Panc1 (cell line): ENCODE measurements around the gene CDK11A. TPM values are rescaled to one million over a fixed set of nuclear protein-coding genes. Genes with fewer than 3 reads are reported as not detected.
"Not testable (repeated sequence)": the region's sequence is repeated elsewhere in the genome, so short reads cannot be mapped to it uniquely, and the experiment has no call there.

Experiments used
- ATAC-seq: fragments of 200-7000 bp; cut with Tn5 transposase; 2 replicates; pipeline ENCODE4 v1.9.1; 2020; ENCODE audit warnings: mild to moderate bottlenecking, moderate library complexity
- BruUV-seq: library from RNA; stranded (reverse); fragments of 400-500 nt; replicated peaks from 2 replicates; lab custom pipeline; 2021; lab: Mats Ljungman, UMichigan
- CTCF ChIA-PET: fragments of 300-600 bp; sonication (Branson Sonifier 250); formaldehyde crosslinking; loops from one replicate; lab custom pipeline; 2022; ENCODE audit warnings: antibody characterized with exemption; lab: Charles Lee
- POLR2A ChIA-PET: fragments of 300-600 bp; sonication (Branson Sonifier 250); formaldehyde crosslinking; loops from one replicate; lab custom pipeline; 2022; ENCODE audit warnings: antibody characterized with exemption; lab: Charles Lee
- DNase-seq: peaks from one replicate; pipeline ENCODE4 v3.0.0-alpha.2; 2010; ENCODE audit warnings: low read depth, low spot score
- H3K27ac ChIP-seq: 2 replicates; pipeline ENCODE4 v1.5.1; 2011; ENCODE audit warnings: mild to moderate bottlenecking, low read length, inconsistent platforms
- H3K27me3 ChIP-seq: fragments of 200-500 bp; sonication (Bioruptor generic); 2 replicates; pipeline ENCODE4 v1.6.0; 2014; ENCODE audit warnings: low read length, inconsistent platforms; ENCODE audit not compliant: control insufficient read depth, insufficient read depth
- H3K36me3 ChIP-seq: fragments of 200-500 bp; sonication (Bioruptor generic); 2 replicates; pipeline ENCODE4 v1.5.1; 2014; ENCODE audit warnings: inconsistent platforms, mild to moderate bottlenecking, low read length, moderate library complexity; ENCODE audit not compliant: control insufficient read depth, insufficient read depth
- H3K4me1 ChIP-seq: 2 replicates; pipeline ENCODE4 v1.5.1; 2011; ENCODE audit warnings: inconsistent platforms, mild to moderate bottlenecking, low read length, moderate library complexity; ENCODE audit not compliant: control insufficient read depth, insufficient read depth
- H3K4me3 ChIP-seq, 2 experiments: 2 replicates each; pipeline ENCODE4 v1.5.1; 2011 to 2012; ENCODE audit warnings: low read depth in 2 of 2, low read length in 2 of 2, mild to moderate bottlenecking in 2 of 2, inconsistent platforms in 1 of 2, moderate library complexity in 1 of 2
- H3K9me3 ChIP-seq: fragments of 200-500 bp; sonication (Bioruptor generic); 2 replicates; pipeline ENCODE4 v1.5.1; 2014; ENCODE audit warnings: low read depth, mild to moderate bottlenecking, inconsistent platforms, low read length, moderate library complexity; ENCODE audit not compliant: control insufficient read depth, insufficient read depth
- CTCF ChIP-seq: fragments of 450-650 bp; IDR thresholded peaks from 2 replicates; pipeline ENCODE4 v1.5.1; 2017; ENCODE audit warnings: mild to moderate bottlenecking
- POLR2AphosphoS5 ChIP-seq: IDR thresholded peaks from 2 replicates; pipeline ENCODE4 v1.6.1; 2012; ENCODE audit warnings: mild to moderate bottlenecking, low read depth, low read length, moderate library complexity
- SIN3A ChIP-seq: IDR thresholded peaks from 2 replicates; pipeline ENCODE4 v1.6.1; 2012; ENCODE audit warnings: low read depth, mild to moderate bottlenecking, low read length, moderate library complexity, borderline replicate concordance; ENCODE audit not compliant: insufficient read depth
- TCF7L2 ChIP-seq: IDR thresholded peaks from 2 replicates; pipeline ENCODE4 v1.6.1; 2011; ENCODE audit warnings: mild to moderate bottlenecking, low read depth, low read length, inconsistent platforms
- in situ Hi-C: cut with HindIII; loops from 2 replicates; pipeline ENCODE4 v1.10.0; 2016; ENCODE audit warnings: low sequenced_read_pairs, low pct_unique_long_range_greater_than_20kb
- intact Hi-C: fragments of 100-400 bp; cut with micrococcal nuclease; formaldehyde crosslinking; loops from one replicate; pipeline ENCODE4 v1.10.0; 2022; ENCODE audit not compliant: unreplicated experiment
- total RNA-seq: library from RNA; stranded (reverse); gene quantifications from one replicate; pipeline ENCODE4 v1.2.1, GENCODE V29; 2021; ENCODE audit not compliant: unreplicated experiment
- TF ChIP-seq, protein P1 (sequence below), 2 experiments: IDR thresholded peaks; 2 replicates each; pipeline ENCODE4 v1.6.1; 2011 to 2012; ENCODE audit warnings: low read depth in 2 of 2, control low read depth in 1 of 2, low read length in 1 of 2, mild to moderate bottlenecking in 1 of 2, moderate library complexity in 1 of 2; ENCODE audit not compliant: insufficient read depth in 1 of 2

The CDK11A gene
- total RNA-seq, 1 experiment from 2014 or later: 83.6 TPM

- in situ Hi-C loops: no loop called here
- H3K4me1 ChIP-seq: no peaks in the 10 kb centered on the region
- H3K9me3 ChIP-seq: no peaks in the 10 kb centered on the region
- DNase-seq (no peak), ATAC-seq (no peak)
- BruUV-seq: no TSS peak
- no peak overlapping the region for H3K4me3 ChIP-seq
- H3K36me3 ChIP-seq: no peaks in the 10 kb centered on the region
- ChIA-PET CTCF (no interaction called here), POLR2A (interaction anchor here (0.7 kb wide), 1 partner anchor 252 kb away, joined by 4 read pairs; no protein-coding TSS in a partner anchor)
- H3K27ac ChIP-seq: no peak overlapping the region
- H3K27me3 ChIP-seq: no peaks in the 10 kb centered on the region
- TF ChIP-seq POLR2AphosphoS5 (no peak), TCF7L2 (no peak), SIN3A (no peak), CTCF (no peak)
- TF ChIP-seq, protein P1, sequence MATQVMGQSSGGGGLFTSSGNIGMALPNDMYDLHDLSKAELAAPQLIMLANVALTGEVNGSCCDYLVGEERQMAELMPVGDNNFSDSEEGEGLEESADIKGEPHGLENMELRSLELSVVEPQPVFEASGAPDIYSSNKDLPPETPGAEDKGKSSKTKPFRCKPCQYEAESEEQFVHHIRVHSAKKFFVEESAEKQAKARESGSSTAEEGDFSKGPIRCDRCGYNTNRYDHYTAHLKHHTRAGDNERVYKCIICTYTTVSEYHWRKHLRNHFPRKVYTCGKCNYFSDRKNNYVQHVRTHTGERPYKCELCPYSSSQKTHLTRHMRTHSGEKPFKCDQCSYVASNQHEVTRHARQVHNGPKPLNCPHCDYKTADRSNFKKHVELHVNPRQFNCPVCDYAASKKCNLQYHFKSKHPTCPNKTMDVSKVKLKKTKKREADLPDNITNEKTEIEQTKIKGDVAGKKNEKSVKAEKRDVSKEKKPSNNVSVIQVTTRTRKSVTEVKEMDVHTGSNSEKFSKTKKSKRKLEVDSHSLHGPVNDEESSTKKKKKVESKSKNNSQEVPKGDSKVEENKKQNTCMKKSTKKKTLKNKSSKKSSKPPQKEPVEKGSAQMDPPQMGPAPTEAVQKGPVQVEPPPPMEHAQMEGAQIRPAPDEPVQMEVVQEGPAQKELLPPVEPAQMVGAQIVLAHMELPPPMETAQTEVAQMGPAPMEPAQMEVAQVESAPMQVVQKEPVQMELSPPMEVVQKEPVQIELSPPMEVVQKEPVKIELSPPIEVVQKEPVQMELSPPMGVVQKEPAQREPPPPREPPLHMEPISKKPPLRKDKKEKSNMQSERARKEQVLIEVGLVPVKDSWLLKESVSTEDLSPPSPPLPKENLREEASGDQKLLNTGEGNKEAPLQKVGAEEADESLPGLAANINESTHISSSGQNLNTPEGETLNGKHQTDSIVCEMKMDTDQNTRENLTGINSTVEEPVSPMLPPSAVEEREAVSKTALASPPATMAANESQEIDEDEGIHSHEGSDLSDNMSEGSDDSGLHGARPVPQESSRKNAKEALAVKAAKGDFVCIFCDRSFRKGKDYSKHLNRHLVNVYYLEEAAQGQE (IDR thresholded peaks at IDR 0.05; ENCODE audit: insufficient read depth in 1 of 2, low read depth in 2 of 2, low read length in 1 of 2): no peak
- intact Hi-C loops: no loop called here
These were observed 20.4 kb downstream of the CDK11A start for GRCh38 chr1:1703796-1704195.

DNA sequence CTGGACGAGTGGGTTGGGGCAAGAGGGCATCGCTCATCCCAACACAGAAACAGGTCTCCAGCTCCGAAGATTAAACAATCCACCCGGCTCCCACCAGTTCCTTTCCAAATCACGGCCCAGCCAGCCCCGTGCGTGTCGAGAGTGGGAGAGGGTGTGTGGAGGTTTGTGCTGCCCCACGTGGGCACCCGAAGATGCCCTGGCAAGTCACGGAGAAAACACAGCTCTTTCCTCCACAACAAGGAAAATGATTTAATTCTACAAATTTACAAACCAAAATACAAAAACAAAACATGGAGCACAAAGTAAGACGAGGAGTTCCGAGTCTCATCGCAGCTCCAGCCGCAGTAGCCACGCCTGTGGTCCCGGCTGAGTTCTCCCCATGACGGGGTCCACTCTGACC, 21.7 kb downstream of the CDK11A start:
- H3K4me1 ChIP-seq, CTCF ChIA-PET, in situ Hi-C loops, H3K4me3 ChIP-seq, H3K27me3 ChIP-seq, H3K27ac ChIP-seq, BruUV-seq, H3K9me3 ChIP-seq, H3K36me3 ChIP-seq, DNase-seq, POLR2A ChIA-PET, ATAC-seq, intact Hi-C loops: not testable (repeated sequence)

DNA sequence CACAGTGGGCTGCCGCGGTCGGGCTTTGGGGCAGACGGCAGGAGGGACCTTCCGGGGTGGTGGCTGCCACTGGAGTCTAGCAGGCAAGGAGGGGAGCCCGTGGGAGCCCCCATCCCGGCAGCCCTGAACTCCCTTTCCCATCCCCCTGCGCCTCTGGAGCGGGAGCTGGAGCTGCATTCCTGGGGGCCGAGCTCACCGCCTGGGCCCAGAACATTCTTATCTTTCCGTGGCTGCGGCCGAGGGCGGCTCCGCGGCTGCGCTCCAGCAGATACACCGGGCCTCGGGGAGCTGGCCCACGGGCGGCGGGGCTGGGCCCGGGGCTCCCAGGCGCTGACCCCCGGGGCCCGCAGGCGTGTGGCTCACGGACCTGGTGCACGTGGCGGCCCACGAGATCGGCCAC, 23.6 kb downstream of the CDK11A start:
- DNase-seq, POLR2A ChIA-PET, BruUV-seq, intact Hi-C loops, ATAC-seq, in situ Hi-C loops, H3K4me1 ChIP-seq, H3K27ac ChIP-seq, CTCF ChIA-PET, H3K4me3 ChIP-seq, H3K9me3 ChIP-seq, H3K36me3 ChIP-seq, H3K27me3 ChIP-seq: not testable (repeated sequence)

- intact Hi-C loops, H3K36me3 ChIP-seq, in situ Hi-C loops, CTCF ChIA-PET, DNase-seq, POLR2A ChIA-PET, H3K4me1 ChIP-seq, H3K4me3 ChIP-seq, ATAC-seq, H3K27me3 ChIP-seq, BruUV-seq, H3K9me3 ChIP-seq, H3K27ac ChIP-seq: not testable (repeated sequence)
These were observed 24.1 kb downstream of the CDK11A start for GRCh38 chr1:1700067-1700466.

DNA sequence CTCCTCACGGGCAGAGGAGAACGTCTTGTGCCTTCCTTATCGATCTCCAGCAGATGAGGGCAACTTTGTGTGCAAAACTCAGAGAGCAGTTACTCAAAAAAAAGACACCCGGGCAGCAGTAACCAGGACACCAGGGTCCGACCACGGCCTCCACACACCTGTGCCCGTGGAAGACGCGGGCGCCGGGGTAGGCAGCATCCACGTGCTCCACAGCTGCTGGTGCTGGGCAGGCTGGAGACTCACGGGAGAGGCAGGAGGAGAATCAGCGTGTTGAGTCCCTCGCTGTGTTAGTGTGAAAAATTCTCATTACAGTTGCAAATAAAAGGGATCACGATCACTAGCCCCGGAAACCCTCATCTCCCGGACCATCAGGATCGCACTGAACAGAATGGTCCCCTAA, 25.1 kb downstream of the CDK11A start:
- H3K9me3 ChIP-seq, H3K27ac ChIP-seq, BruUV-seq, ATAC-seq, DNase-seq, H3K4me3 ChIP-seq, H3K27me3 ChIP-seq, H3K36me3 ChIP-seq, H3K4me1 ChIP-seq, CTCF ChIA-PET, intact Hi-C loops, POLR2A ChIA-PET, in situ Hi-C loops: not testable (repeated sequence)
